Uterus (tissue), 2 donors: ENCODE data around the gene SGTA.

Source experiments
- CTCF ChIP-seq, 4 experiments: fragments of 200-600 bp in 2 of 4; fragments of 450-650 bp in 2 of 4; sonication (generic) in 2 of 4; IDR thresholded peaks; one replicate each; pipeline ENCODE4 v1.5.1; 2016 to 2019; ENCODE audit warnings: antibody characterized with exemption in 4 of 4, mild to moderate bottlenecking in 2 of 4, moderate library complexity in 1 of 4
- POLR2A ChIP-seq, 2 donors: fragments of 450-650 bp; IDR thresholded peaks; one replicate each; pipeline ENCODE4 v1.6.1; 2016; ENCODE audit warnings: antibody characterized with exemption in 2 of 2, mild to moderate bottlenecking in 1 of 2, moderate library complexity in 1 of 2

- TF ChIP-seq CTCF (IDR thresholded peaks at IDR 0.05): no peak
- TF ChIP-seq POLR2A (IDR thresholded peaks at IDR 0.05): no peak
Observed at GRCh38 chr19:2744113-2744512, 39.0 kb downstream of the SGTA start.
